Fibroblast of lung (primary cell): ENCODE data around the gene MAPK8. TPM values are rescaled to one million over a fixed set of nuclear protein-coding genes. Genes with fewer than 3 reads are reported as not detected.

Experiments
- DNase-seq, 2 donors: peaks; one replicate each; pipeline versions ENCODE4 v3.0.0 to v3.0.0-alpha.2; 2010; ENCODE audit warnings: low read depth in 2 of 2
- H2AFZ ChIP-seq: 2 replicates; pipeline ENCODE4 v1.5.1; 2012; ENCODE audit warnings: low read length, control low read depth, inconsistent platforms
- H3K27ac ChIP-seq: 2 replicates; pipeline ENCODE4 v1.5.1; 2011; ENCODE audit warnings: low read length, control low read depth; ENCODE audit not compliant: insufficient read depth
- H3K27me3 ChIP-seq: 2 replicates; pipeline ENCODE4 v1.5.1; 2011; ENCODE audit warnings: mild to moderate bottlenecking, low read length; ENCODE audit not compliant: control insufficient read depth, insufficient read depth
- H3K36me3 ChIP-seq: 2 replicates; pipeline ENCODE4 v1.5.1; 2011; ENCODE audit warnings: low read length; ENCODE audit not compliant: control insufficient read depth, insufficient read depth
- H3K4me1 ChIP-seq: 2 replicates; pipeline ENCODE4 v1.5.1; 2011; ENCODE audit warnings: low read length; ENCODE audit not compliant: control insufficient read depth, insufficient read depth; ENCODE audit errors: extremely low read depth
- H3K4me2 ChIP-seq: 2 replicates; pipeline ENCODE4 v1.5.1; 2011; ENCODE audit warnings: low read length, control low read depth; ENCODE audit not compliant: insufficient read depth; ENCODE audit errors: extremely low read depth
- H3K4me3 ChIP-seq, 4 experiments: fragments of 200-600 bp in 1 of 4; sonication (generic) in 1 of 4; replicated peaks in 1 of 4; 2 replicates each; pipeline ENCODE4 v1.5.1; 2011 to 2016; ENCODE audit warnings: low read length in 4 of 4, low read depth in 3 of 4, mild to moderate bottlenecking in 3 of 4, control low read depth in 2 of 4, inconsistent platforms in 1 of 4, mixed read lengths in 1 of 4; ENCODE audit not compliant: insufficient read depth in 1 of 4; ENCODE audit errors: control extremely low read depth in 1 of 4
- H3K79me2 ChIP-seq: 2 replicates; pipeline ENCODE4 v1.5.1; 2012; ENCODE audit warnings: mild to moderate bottlenecking, low read length, inconsistent platforms; ENCODE audit not compliant: control insufficient read depth, insufficient read depth
- H3K9ac ChIP-seq: 2 replicates; pipeline ENCODE4 v1.5.1; 2011; ENCODE audit warnings: mild to moderate bottlenecking, low read length, control low read depth; ENCODE audit not compliant: insufficient read depth
- H3K9me3 ChIP-seq: 2 replicates; pipeline ENCODE4 v1.5.1; 2012; ENCODE audit warnings: low read depth, low read length; ENCODE audit not compliant: control insufficient read depth, insufficient read depth
- H4K20me1 ChIP-seq: 2 replicates; pipeline ENCODE4 v1.5.1; 2011; ENCODE audit warnings: low read length; ENCODE audit not compliant: control insufficient read depth, insufficient read depth; ENCODE audit errors: extremely low read depth
- EZH2 ChIP-seq: IDR thresholded peaks from 2 replicates; pipeline ENCODE4 v1.5.1; 2012; ENCODE audit warnings: low read length, control low read depth, mild to moderate bottlenecking; ENCODE audit errors: missing control alignments
- polyA plus RNA-seq, 2 donors: library from polyadenylated mRNA; depleted of rRNA in 1 of 2; stranded (reverse) in 1 of 2; unstranded in 1 of 2; fragments of >200 nt; gene quantifications; 2 replicates each; pipeline ENCODE4 v1.2.1, GENCODE V29; 2011 to 2012; ENCODE audit warnings: missing spikeins in 1 of 2
- total RNA-seq: library from RNA; depleted of rRNA; stranded (reverse); fragments of >200 nt; gene quantifications from 2 replicates; pipeline ENCODE4 v1.2.1, GENCODE V29; 2014
- TF ChIP-seq, protein P1 (sequence below), 2 donors: IDR thresholded peaks in 1 of 2; conservative IDR thresholded peaks in 1 of 2; 1 replicate in 1 of 2; 2 replicates in 1 of 2; pipeline ENCODE4 v1.5.1; 2011 to 2012; ENCODE audit warnings: low read length in 2 of 2, control low read depth in 1 of 2, inconsistent platforms in 1 of 2, low read depth in 1 of 2, mild to moderate bottlenecking in 1 of 2

MAPK8 gene
- total and polyA plus RNA-seq, 2 donors (not counting 1 experiment from before 2014, with no cell fraction given): 29.4 to 53.7 TPM

- peaks cover 2% of the 10 kb centered on the region for H3K4me1 ChIP-seq
- no peaks in the 10 kb centered on the region for H3K9me3 ChIP-seq
- H3K4me2 ChIP-seq: no peak overlapping the region
- H3K9ac ChIP-seq: no peak overlapping the region
- H4K20me1 ChIP-seq: no peaks in the 10 kb centered on the region
- H3K27me3 ChIP-seq: no peaks in the 10 kb centered on the region
- H3K4me3 ChIP-seq: no peak overlapping the region
- DNase-seq: no peak
- H2AFZ ChIP-seq: no peak overlapping the region
- H3K27ac ChIP-seq: no peak overlapping the region
- no peaks in the 10 kb centered on the region for H3K36me3 ChIP-seq
- TF ChIP-seq EZH2: no peak
- TF ChIP-seq, protein P1, sequence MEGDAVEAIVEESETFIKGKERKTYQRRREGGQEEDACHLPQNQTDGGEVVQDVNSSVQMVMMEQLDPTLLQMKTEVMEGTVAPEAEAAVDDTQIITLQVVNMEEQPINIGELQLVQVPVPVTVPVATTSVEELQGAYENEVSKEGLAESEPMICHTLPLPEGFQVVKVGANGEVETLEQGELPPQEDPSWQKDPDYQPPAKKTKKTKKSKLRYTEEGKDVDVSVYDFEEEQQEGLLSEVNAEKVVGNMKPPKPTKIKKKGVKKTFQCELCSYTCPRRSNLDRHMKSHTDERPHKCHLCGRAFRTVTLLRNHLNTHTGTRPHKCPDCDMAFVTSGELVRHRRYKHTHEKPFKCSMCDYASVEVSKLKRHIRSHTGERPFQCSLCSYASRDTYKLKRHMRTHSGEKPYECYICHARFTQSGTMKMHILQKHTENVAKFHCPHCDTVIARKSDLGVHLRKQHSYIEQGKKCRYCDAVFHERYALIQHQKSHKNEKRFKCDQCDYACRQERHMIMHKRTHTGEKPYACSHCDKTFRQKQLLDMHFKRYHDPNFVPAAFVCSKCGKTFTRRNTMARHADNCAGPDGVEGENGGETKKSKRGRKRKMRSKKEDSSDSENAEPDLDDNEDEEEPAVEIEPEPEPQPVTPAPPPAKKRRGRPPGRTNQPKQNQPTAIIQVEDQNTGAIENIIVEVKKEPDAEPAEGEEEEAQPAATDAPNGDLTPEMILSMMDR (conservative IDR thresholded peaks at IDR 0.05 in 1 of 2, IDR thresholded peaks at IDR 0.05 in 1 of 2; ENCODE audit: low read depth in 1 of 2, low read length in 2 of 2): no peak
- H3K79me2 ChIP-seq: peaks cover 5% of the 10 kb centered on the region
Measured at GRCh38 chr10:48384699-48384982, 78.2 kb downstream of the MAPK8 start.

GRCh38 chr10:48389272-48389671 lies 82.8 kb downstream of the MAPK8 start:
- Histone ChIP-seq H3K9me3 (no peaks in the 10 kb centered on the region), H3K36me3 (no peaks in the 10 kb centered on the region), H4K20me1 (peaks cover 3% of the 10 kb centered on the region), H3K9ac (no peak overlapping the region), H3K4me3 (no peak overlapping the region), H3K79me2 (peaks cover 16% of the 10 kb centered on the region), H3K27ac (no peak overlapping the region), H3K4me2 (no peak overlapping the region), H3K27me3 (no peaks in the 10 kb centered on the region), H3K4me1 (peaks cover 10% of the 10 kb centered on the region), H2AFZ (no peak overlapping the region)
- TF ChIP-seq, protein P1 (conservative IDR thresholded peaks at IDR 0.05 in 1 of 2, IDR thresholded peaks at IDR 0.05 in 1 of 2; ENCODE audit: low read depth in 1 of 2, low read length in 2 of 2): no peak
- TF ChIP-seq EZH2: no peak
- DNase-seq: no peak

- TF ChIP-seq, protein P1 (conservative IDR thresholded peaks at IDR 0.05 in 1 of 2, IDR thresholded peaks at IDR 0.05 in 1 of 2; ENCODE audit: low read depth in 1 of 2, low read length in 2 of 2): no peak
- TF ChIP-seq EZH2: no peak
- H3K4me2 ChIP-seq: no peak overlapping the region
- peaks cover 16% of the 10 kb centered on the region for H3K79me2 ChIP-seq
Measured at GRCh38 chr10:48389846-48390557, 83.5 kb downstream of the MAPK8 start.

More at GRCh38 chr10:48389846-48390557, 83.5 kb downstream of the MAPK8 start:
- Histone ChIP-seq H2AFZ (no peak overlapping the region), H3K36me3 (no peaks in the 10 kb centered on the region), H4K20me1 (peaks cover 3% of the 10 kb centered on the region), H3K4me3 (no peak overlapping the region), H3K9ac (no peak overlapping the region), H3K9me3 (no peaks in the 10 kb centered on the region), H3K27me3 (no peaks in the 10 kb centered on the region), H3K4me1 (peaks cover 10% of the 10 kb centered on the region), H3K27ac (no peak overlapping the region)
- no peak for DNase-seq
